Measurements from ENCODE around the gene CORIN. TPM values are rescaled to one million over a fixed set of nuclear protein-coding genes. Genes with fewer than 3 reads are reported as not detected.

Gene CORIN
- polyA plus RNA-seq (2013, experiment 1 of 2; ENCODE audit: insufficient read length): 3.0 TPM
- polyA plus RNA-seq (2013, experiment 2 of 2; ENCODE audit: insufficient read length): 10.8 TPM

- no peak for DNase-seq
Measured at GRCh38 chr4:47837908-47838294, at the start of gene CORIN. Gene CORIN (minus strand): TSS chr4:47838067. CDS start chr4:47837949, 118 bp downstream.

GRCh38 chr4:47882228-47882627 is 44.4 kb upstream of the CORIN start:
- DNase-seq: no peak

- no peak for DNase-seq
Measured at GRCh38 chr4:47879458-47879857, 41.6 kb upstream of the CORIN start.

GRCh38 chr4:47876784-47877546 is 39.1 kb upstream of the CORIN start:
- DNase-seq: no peak

DNA sequence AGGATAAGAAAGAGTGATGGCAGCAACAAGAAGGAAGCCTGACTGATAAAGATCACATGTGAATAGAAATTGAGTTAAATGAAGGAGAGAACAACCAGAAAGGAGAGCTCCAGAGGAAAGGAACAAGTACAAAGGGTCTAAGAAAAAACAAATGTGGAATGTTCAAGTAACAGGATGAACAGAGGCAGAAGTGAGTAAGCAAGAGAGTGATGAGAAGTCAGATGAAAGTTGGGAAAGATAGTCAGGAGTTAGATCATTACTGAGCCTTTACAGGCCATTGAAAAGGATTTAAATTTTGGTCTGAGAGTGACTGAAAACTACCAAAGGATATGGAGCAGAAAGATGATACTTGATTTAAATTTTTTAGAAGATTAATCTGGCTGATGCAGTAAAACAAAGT is 38.4 kb upstream of the CORIN start:
- no peak for DNase-seq

DNA sequence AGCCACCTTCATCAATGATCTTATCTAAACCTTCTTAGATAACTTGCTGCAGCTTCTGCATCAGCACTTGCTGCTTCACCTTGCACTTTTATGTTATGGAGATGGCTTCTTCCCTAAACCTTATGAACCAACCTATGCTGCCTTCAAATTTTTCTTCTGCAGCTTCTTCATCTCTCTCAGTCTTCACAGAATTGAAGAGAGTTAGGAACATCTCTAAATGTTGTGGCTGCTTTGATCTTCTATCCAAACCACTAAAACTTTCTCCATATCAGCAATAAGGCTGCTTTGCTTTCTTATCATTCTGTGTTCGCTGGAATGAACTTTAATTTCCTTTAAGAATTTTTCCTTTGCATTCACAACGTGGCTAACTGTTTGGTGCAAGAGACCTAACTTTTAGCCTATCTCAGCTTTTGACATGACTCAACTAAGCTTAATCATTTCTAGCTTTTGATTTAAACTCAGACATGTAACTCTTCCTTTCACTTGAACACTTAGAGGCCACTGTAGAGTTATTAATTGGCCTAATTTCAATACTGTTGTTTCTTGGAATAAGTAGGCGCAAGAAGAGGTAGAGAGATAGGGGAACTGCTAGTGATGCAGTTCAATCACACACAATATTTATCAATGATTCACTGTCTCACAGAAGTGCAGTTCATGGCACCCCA is 36.1 kb upstream of the CORIN start:
- no peak for DNase-seq

DNA sequence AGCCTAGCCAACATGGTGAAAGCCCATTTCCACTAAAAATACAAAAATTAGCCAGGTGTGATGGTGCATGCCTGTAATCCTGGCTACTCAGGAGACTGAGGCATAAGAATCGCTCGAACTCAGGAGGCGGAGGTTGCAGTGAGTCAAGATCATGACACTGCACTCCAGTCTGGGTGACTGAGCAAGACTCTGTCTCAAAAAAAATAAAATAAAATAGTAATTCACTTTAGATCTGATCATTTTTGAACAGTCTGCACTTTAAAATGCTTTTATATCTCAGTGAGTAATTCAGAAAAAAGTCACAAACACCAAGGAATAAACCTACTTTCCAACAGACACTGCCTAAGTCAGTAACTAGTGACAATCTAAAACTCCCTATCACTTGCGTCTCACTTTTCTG is 25.6 kb upstream of the CORIN start:
- peak; percentile 55 for DNase-seq

GRCh38 chr4:47862297-47862696 is 24.4 kb upstream of the CORIN start:
- peak; percentile 90 for DNase-seq

DNA sequence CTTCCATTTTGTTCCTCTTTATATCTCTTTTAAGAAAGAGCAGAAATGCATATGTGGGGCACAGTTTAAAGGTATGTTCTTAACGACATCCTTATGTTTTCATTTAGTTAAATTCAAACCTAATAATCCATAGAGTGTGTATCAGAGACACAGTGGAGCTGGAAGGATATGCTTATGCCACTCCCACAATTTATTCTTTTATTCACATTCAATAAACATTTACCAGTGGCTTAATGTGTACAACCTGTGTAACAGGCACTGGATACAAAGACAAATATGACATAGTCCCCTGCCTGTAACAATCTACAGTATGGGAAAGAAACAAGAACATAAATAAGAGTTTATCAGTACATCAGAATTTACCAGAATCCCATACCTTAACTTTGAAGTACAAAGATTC is 22.4 kb upstream of the CORIN start:
- DNase-seq: no peak

GRCh38 chr4:47858006-47858405 is 20.1 kb upstream of the CORIN start:
- no peak for DNase-seq

- DNase-seq: no peak
Measured at GRCh38 chr4:47856713-47857112, 18.8 kb upstream of the CORIN start.

GRCh38 chr4:47855350-47855749 is 17.5 kb upstream of the CORIN start:
- peak; percentile 75 for DNase-seq

- DNase-seq: peak; percentile 86
Measured at GRCh38 chr4:47852136-47852535, 14.3 kb upstream of the CORIN start.

DNA sequence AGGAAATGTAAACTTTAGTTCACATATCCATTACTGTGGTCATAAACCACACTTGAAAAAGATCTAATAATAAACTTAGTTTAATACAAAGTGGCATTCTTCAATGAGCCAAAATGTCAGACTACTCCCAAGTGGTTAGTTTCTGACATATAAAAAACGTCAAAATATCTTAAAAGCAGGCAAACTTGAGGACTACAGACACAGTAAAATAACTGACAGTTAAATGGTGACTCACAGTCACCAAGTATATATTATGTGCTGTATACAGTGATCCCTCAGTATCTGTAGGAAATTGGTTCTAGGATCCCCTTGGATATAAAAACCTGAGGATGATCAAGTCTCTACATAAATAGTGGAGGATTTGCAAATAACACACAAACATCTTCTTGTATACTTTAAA is 11.6 kb upstream of the CORIN start:
- DNase-seq: no peak

DNA sequence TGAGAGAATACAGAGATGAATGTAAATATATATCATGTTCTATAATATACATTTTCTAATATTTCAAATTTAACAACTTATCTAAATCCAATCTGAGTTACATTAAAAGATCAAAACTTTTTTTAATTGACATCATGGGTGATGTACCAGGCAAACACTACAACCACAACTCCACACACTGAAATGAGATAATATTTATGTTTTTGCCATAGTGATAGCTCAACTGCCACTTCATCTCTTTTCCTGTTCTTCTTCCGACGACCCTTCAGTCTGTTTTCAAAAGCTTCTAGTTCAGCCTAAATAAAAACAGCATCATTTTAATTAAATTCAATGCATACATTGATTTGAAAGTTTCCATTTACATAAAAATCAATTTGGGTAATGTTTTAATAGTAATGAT is 10.2 kb upstream of the CORIN start:
- no peak for DNase-seq

DNA sequence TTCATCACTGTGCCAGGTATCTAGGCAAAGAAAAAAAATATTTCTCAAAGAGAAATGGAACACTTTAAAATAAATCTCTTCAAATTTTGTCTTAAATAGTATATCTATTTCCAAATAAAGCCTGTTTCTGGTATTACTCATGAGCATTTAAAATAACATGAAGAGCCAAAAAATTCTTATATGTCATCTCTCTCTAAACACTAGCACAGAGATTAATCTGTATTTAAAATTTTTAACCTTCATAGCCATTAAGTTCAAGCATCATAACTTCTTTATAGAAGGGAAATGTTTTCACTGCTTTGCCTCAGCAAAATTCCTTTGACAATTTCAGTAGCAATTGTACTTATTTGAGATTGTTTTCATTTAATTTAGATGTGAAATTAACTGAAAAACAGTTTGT is 5.1 kb upstream of the CORIN start:
- no peak for DNase-seq

DNA sequence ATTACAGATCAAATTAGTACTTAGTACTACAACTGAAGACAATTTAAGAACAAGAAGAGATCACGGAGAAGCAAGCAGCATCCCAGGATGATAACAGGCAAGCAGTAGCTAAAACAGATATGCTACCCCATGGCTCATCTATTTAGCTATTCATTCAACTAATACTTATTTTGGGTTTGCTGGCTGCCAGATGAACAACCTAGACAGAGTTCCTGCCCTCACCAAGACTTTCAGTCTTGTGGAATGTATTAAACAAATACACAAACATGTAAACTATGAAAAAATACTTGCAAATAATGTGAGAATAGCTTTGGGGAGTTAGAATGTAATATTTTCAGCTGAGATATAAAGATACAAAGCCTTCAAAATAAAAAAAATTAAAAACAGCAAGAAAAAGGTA is 2.4 kb upstream of the CORIN start:
- DNase-seq: no peak

DNA sequence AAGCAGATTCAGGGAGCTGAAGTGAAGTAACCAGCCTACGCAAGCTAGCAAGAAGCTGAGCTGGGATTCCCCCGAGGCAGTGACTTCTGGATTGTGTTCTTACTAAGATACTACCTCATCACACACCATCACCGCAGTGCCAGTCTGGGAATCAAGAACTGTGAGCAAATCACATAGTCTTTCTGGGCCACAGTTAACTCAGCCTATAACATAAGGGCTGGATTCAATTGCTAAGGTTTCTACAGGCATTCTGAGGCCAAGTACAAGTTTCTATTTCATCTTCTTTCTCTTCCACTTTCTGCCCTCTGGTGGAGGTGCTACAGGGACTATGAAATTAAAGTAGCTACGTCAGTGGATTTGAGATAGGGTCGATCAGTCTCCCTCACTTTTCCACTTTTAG is 1.4 kb upstream of the CORIN start:
- DNase-seq: peak; percentile 54

GRCh38 chr4:47838445-47838844 is 578 bp upstream of the CORIN start:
- DNase-seq: no peak

GRCh38 chr4:47837094-47837907 is 566 bp downstream of the CORIN start:
- DNase-seq: no peak

DNA sequence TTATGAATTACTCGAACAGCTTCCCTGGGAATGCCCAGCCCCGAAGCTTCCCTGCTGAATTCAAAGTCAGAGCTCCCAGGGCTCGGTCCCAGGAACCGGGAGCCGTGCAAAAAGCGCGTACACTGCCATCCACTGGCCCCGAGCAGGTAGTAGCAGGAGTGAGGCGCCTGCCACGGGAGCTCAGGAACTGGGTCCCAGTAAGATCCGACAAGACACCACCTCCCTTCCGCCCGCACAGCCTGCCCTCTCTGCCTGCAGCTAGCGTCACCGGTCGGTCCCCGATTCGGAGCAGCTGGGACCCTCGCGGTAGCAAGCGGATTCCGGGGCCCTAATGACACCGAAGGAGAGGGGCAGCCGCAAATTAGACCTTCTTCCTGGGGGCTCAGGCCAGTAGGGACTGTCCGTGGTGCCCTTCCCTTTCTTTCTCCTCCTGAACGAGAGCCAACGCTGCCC is 1.2 kb downstream of the CORIN start:
- peak; percentile 88 for DNase-seq

- DNase-seq: peak; percentile 71
Measured at GRCh38 chr4:47835494-47835893, 2.4 kb downstream of the CORIN start.

GRCh38 chr4:47831026-47831679 is 6.7 kb downstream of the CORIN start:
- no peak for DNase-seq

Measured in fibroblast of skin of back (primary cell).